ENCODE data around the gene CNPY2.
A peak's percentile ranks its signal among the peaks of the same experiment; 100 is the strongest.

- peak; percentile 8 to 69 (median 59) for TF ChIP-seq CTCF (IDR thresholded peaks at IDR 0.05)
- TF ChIP-seq POLR2A (IDR thresholded peaks at IDR 0.05) = peak; percentile 45 to 85 (median 84)
Measured at GRCh38 chr12:56333679-56334489, 18.1 kb upstream of the CNPY2 start, which contains the start of gene PAN2.

Measured in body of pancreas (tissue), 4 donors.